Posterior vena cava (tissue), 2 donors: ENCODE results near the gene ZNF329. TPM values are rescaled to one million over a fixed set of nuclear protein-coding genes. Genes with fewer than 3 reads are reported as not detected.
A peak's percentile ranks its signal among the peaks of the same experiment; 100 is the strongest.
"Not testable (repeated sequence)": the region's sequence is repeated elsewhere in the genome, so short reads cannot be mapped to it uniquely, and the experiment has no call there.

ENCODE experiments used
- DNase-seq: peaks from one replicate; pipeline ENCODE4 v3.0.0-alpha.2; 2020; ENCODE audit warnings: low spot score
- intact Hi-C, 2 donors: fragments of 100-400 bp; cut with DNase I; formaldehyde crosslinking; loops; one replicate each; pipeline versions ENCODE4 v1.14.1 to v1.14.2; 2022 to 2023
- long read RNA-seq, 2 donors: library from polyadenylated mRNA; unstranded; transcript quantifications; one replicate each; pipeline ENCODE4 v2.0.0, GENCODE V29; 2020 to 2021
- total RNA-seq, 2 donors: library from RNA; stranded (reverse); fragmentation: NEBNext Ultra II Directional; extraction: Animal tissue kit (Norgen Biotek cat#: 25700); gene quantifications; one replicate each; pipeline ENCODE4 v1.2.1, GENCODE V29; 2021
- donor health status: DM: yes; HTN: yes; CAD: no.
- donor health status: DM: yes; HTN: yes; CAD: no.

ZNF329 gene
- 1 to 10 TPM; 6.1 to 8.9 TPM for total RNA-seq
- long read RNA-seq, donor 1 = 0 reads
- long read RNA-seq, donor 2, partial matches to known transcripts = 0 of 2 reads
- long read RNA-seq, donor 2, other reads (novel, unspliced or antisense) = 2 of 2 reads

- intact Hi-C loops = loop anchor here in 1 of 2 donors (10.0 kb wide), 1 partner anchor 416 kb away; no protein-coding TSS in a partner anchor
- peak; percentile 96 for DNase-seq
Observed at GRCh38 chr19:58150328-58150921, at the start of gene ZNF329. ZNF329 (minus strand) TSS chr19:58150789; CDS start chr19:58129503, 21,286 bp downstream.

DNA sequence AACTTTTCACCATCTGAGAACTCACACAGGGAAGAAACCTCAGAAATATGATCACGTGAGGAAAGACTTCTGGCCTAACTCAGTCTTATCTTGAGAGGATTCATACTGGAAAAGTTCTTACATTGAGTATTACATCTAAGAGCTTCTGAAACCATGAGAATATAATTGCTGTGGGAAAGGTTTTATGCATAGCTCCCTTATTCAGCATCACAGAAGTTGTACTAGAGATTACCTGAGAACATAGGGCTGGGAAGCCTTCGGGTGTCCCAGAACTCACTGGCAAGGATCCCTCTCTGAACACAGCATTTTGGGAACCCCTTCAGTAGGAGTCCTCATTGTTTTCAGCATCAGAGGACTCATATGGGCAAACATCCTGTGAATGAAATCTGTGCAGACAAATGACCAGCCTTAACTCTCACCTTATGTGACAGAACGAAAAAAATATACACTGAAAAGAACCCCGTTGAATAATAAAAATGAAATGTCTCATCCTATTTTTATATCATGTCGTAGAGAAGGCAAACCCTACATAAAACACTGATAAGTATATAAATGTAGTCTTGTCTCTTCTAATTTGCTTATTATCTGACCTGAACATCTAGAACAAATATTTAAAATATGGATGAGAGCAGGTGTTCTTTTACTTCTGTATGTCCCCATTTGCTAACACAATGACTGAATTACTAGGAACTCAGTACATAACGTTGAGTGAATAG is 46.5 kb upstream of the ZNF329 start:
- intact Hi-C loops = no loop called here
- no peak for DNase-seq

DNA sequence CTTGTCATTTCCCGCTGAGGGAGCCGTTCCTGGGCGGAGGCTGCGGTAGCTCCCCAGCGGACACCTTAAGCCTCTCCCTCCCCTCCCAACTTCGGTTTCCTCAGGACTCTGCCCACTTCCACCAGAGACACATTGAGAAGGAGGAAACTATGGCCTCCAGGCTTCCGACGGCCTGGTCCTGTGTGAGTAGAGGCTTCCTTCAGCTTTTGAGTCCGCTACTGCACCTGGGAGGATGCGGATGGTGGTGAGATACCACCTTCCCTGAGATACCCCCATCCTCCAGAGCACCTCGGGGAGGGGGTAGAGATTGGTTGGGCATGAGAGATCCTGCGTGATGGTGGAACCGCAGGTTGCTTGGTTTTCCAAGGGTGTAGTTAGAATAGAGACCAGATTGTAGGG is 33.2 kb upstream of the ZNF329 start:
- intact Hi-C loops = loop anchor here in 1 of 2 donors (2.0 kb wide), 1 partner anchor 19 kb away; no protein-coding TSS in a partner anchor
- DNase-seq = no peak

DNA sequence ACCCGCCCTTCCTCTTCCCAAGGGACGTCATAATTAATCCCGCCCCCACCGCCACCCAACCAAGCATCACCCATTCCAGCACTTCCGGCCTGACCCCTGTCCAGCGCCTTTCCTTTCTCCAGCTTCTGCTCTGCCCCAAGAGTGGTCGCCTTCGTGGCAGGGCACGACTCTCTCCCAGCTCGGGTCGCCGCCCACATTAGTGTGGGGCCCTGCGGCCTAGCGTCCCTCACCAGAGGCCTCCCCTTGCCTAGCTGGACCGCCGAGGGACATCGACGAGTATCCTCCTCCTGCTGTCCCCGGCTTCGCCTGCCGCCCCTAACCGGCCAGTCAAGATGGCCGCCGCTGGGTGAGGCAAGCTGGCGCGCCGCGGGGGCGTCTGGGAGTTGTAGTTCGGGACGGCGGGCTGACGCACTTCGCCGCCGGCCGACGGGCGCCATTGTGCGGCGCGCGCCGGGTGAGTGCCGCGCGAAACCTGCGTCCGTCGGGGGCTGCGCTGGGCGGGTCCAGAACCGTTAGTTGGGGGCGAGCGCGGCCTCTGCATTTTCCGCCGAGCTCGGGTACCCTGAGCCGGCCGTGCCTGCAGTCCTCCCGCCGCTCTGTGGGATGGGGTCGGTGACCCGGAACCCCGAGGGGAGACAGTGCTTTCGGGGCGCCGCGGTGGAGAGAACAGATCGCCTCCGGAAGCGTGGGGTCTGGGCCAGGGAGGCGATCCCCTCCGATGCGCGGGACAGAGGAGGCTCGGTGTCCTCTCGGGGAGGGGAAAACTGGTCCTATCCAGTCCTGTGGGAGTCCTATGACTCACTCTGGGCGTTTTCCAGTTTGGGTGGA is 32.6 kb upstream of the ZNF329 start, which contains the start of gene ZNF274:
ZNF274 (plus strand) TSS at position 73 of the 828 bp plus-strand sequence. CDS start 905 bp downstream, outside the sequence.
- intact Hi-C loops = loop anchor here in 1 of 2 donors (2.0 kb wide), 1 partner anchor 18 kb away; no protein-coding TSS in a partner anchor

DNA sequence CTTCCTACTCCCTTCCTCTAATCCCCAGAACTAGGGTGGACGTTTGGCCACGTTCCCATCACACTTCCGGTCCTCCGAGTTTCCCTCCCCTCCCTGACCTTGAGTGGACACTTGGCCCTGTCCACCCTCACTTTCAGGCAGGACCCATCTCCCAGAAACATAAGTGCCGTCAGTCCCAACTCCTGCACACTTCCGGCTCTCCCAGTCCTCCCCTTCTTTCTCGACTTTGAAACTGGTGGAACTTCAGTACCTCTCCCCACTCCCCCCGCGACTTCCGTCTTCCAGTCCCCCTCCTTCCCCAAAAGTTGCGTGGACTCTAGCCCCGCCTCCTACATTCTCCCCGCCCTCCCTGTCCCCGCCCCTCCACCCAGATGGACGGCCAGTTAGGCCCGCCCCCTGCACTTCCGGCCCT is 32.0 kb upstream of the ZNF329 start:
- intact Hi-C loops = loop anchor here in 1 of 2 donors (2.0 kb wide), 1 partner anchor 18 kb away; no protein-coding TSS in a partner anchor
- peak; percentile 97 for DNase-seq

More for the DNA sequence above, 32.6 kb upstream of the ZNF329 start, which contains the start of gene ZNF274:
- peak; percentile 98 for DNase-seq

- intact Hi-C loops = loop anchor here in 1 of 2 donors (2.0 kb wide), 1 partner anchor 17 kb away; no protein-coding TSS in a partner anchor
- no peak for DNase-seq
Observed at GRCh38 chr19:58181902-58182576, 31.4 kb upstream of the ZNF329 start.

- no peak for DNase-seq
- intact Hi-C loops = loop anchor here in 1 of 2 donors (1.0 kb wide), 1 partner anchor 19 kb away; no protein-coding TSS in a partner anchor
Observed at GRCh38 chr19:58170860-58171259, 20.3 kb upstream of the ZNF329 start.

- intact Hi-C loops = no loop called here
- DNase-seq = no peak
Observed at GRCh38 chr19:58166708-58167280, 16.2 kb upstream of the ZNF329 start.

GRCh38 chr19:58166268-58166667 is 15.7 kb upstream of the ZNF329 start:
- intact Hi-C loops = no loop called here
- no peak for DNase-seq

GRCh38 chr19:58157045-58157728 is 6.6 kb upstream of the ZNF329 start:
- no peak for DNase-seq
- intact Hi-C loops = loop anchor here (5.0 to 10.0 kb wide), 2 partner anchors 135 to 422 kb away; no protein-coding TSS in a partner anchor

DNA sequence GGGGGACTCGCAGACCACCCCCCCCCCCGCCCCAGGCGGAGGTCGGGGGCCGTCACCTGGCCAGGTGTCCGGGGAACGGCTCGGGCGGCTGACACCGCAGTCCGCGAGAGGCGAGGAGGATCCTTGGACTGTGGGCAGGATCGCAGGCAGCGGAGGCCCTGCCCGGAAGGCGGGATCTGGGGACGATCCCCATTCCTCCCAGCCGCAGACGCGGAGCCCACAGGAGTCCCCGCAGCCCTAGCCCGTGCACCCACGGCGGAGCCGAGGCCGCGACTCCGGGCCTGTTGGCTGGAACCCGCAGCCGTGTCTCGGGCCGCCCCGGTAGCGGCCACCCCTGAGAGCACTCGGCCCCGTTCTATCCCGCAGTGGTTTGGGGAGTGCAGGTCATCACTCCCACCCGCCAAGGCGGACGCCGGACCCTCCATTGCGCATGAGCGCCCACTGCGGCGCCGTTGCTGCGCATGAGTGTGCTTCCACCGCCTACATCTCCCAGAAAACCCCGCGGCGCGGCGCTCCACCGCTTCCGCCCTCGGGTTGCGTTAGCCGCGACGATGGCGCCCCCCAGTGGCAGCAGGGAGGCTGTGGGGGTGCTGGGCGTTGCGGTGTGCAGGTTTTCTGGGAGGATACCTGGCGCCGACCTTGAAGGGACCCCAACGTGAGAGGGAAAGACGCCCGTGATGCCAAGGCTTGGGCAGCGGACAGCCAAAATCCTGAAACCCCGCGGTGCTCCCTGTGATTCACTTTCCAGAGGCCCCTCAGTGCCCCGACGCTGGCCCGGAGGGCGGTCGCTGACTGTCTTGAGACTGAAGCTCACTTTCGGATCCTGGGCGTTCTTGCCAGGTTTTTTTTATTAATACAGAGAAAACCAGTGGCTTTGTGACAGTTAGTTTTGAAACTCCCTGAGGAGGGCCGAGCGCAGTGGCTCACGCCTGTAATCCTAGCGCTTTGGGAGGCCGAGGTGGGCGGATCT is 4.4 kb upstream of the ZNF329 start:
- intact Hi-C loops = loop anchor here (5.0 to 10.0 kb wide), 2 partner anchors 133 to 420 kb away; no protein-coding TSS in a partner anchor
- DNase-seq = peak; percentile 99

- peak; percentile 83 for DNase-seq
Observed at GRCh38 chr19:58154287-58154678, 3.7 kb upstream of the ZNF329 start.

GRCh38 chr19:58153386-58153785 is 2.8 kb upstream of the ZNF329 start:
- intact Hi-C loops = loop anchor here in 1 of 2 donors (10.0 kb wide), 1 partner anchor 419 kb away; no protein-coding TSS in a partner anchor
- no peak for DNase-seq

More at GRCh38 chr19:58154287-58154678, 3.7 kb upstream of the ZNF329 start:
- intact Hi-C loops = loop anchor here in 1 of 2 donors (10.0 kb wide), 1 partner anchor 419 kb away; no protein-coding TSS in a partner anchor

GRCh38 chr19:58147475-58147874 is 3.1 kb downstream of the ZNF329 start:
- intact Hi-C loops, DNase-seq: not testable (repeated sequence)

DNA sequence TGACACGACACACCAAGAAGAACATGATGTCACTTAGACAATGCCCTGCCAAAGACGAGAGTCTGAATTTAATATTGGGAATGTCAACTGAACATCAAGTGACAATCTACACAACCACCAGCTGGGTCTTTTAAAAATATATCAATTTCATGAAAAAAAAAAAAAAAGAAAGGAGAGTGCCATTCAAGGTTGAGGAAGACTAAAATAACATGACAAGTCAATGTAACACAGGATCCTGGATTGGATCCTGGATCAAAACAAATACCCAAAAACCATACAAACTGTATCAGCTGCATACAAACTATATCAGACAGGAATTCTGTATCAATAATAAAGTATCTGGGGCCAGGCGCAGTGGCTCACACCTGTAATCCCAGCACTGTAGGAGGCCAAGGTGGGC is 4.7 kb downstream of the ZNF329 start:
- DNase-seq = no peak
- intact Hi-C loops = no loop called here

DNA sequence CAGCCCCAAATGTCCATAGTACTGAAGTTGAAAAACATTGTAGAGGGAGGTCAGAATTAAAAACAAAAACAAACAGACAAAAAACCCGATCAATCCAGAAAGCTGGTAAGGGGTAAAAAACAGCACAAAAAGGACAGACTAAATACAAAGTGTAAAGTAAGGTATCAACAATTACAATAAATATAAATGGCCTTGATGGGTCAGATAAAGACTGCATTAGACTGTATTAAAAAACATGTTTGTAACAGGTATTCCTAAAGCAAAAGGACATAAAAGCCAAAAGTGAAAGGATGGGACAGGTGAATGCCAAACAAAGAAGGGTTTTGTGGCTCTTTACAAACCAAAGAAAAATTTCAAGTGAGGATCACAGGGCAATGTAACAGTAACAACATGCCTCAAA is 16.3 kb downstream of the ZNF329 start:
- DNase-seq = no peak
- intact Hi-C loops = no loop called here
